A549 (cell line): ENCODE data around the gene CRYM.

Source experiments
- CHD4 ChIP-seq: fragments of 200-600 bp; sonication (generic); IDR thresholded peaks from 2 replicates; pipeline ENCODE4 v1.6.1; 2016; ENCODE audit warnings: antibody characterized with exemption, mild to moderate bottlenecking, borderline replicate concordance
- CTCF ChIP-seq: fragments of >200 bp; sonication (Bioruptor Twin); formaldehyde crosslinking; IDR thresholded peaks from 3 replicates; pipeline ENCODE4 v1.5.1; 2016
- MAX ChIP-seq: IDR thresholded peaks from 2 replicates; pipeline ENCODE4 v1.6.1; 2012
- POLR2A ChIP-seq: IDR thresholded peaks from 2 replicates; pipeline ENCODE4 v1.6.1; 2012; ENCODE audit warnings: mild to moderate bottlenecking, low read length

GRCh38 chr16:21302454-21302853 is 24.4 kb upstream of the CRYM start:
- TF ChIP-seq CTCF (no peak), CHD4 (no peak), POLR2A (no peak), MAX (no peak)
